NCI-H460 (cell line): ENCODE results near the gene FADS6. TPM values are rescaled to one million over a fixed set of nuclear protein-coding genes. Genes with fewer than 3 reads are reported as not detected.

Experiments
- DNase-seq: peaks from one replicate; pipeline ENCODE4 v3.0.0-alpha.2; 2016; ENCODE audit warnings: low read depth; ENCODE audit errors: extremely low read depth
- total RNA-seq: library from RNA; depleted of rRNA; stranded (reverse); fragments of >200 nt; shearing (Covaris generic); gene quantifications from 2 replicates; pipeline ENCODE4 v1.2.3, GENCODE V29; 2014; rRNA removed

Gene FADS6
- total RNA-seq, 1 experiment from 2014 or later, result not detected

DNA sequence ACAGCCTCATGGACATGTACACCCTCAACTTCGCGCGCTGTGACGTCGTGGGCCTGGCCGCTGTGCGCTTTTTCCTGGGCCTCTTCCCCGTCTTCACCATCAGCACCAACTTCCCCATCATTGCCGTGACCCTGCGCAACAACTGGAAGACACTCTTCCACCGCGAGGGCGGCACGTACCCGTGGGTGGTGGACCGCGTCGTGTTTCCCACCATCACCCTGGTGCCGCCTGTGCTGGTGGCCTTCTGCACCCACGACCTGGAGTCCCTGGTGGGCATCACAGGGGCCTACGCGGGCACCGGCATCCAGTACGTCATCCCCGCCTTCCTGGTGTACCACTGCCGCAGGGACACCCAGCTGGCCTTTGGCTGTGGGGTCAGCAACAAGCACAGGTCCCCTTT is 57.2 kb downstream of the FADS6 start:
- no peak for DNase-seq

DNA sequence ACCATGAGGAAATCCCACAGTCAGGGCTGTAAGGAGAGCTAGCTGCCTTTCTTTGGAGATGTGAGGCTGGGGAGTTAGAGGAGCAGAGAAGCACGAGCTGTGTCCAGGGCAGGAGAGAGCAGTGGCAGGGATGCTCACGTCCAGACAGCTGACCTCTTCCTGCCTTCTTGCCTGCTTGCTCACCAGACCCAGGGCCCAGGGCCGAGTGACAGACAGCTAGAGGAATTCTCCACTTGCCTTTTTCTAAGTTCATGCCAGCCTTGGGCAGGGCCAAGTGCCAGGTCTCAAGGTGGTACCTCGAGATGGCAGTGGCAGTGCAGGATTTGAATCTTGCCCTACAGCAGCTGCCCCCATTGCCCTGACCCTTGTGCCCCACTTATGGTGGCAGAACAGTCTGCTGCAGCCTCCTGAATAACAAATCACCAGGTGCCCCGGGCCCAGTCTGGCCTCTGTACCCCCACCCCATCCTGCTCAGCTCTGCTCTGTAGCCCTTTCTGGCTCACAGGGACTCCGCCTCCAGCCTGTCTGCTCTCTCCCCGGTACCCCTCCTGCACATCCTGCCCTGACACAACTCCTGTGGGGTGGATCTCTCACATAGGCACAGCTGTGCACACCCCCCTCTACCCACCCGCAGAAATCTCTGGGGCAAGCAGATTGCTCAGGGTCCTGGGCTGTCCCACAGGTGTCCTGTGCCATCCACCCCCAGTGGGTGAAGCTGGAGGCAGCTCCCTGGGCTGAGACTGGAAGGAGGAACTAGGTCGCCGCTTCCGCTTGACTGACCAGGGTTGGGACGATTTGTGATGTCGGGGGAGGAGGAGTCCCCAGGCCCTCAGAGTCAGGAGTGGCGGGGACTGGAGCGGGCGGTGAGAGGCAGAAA is 59.7 kb downstream of the FADS6 start:
- DNase-seq, result no peak

DNA sequence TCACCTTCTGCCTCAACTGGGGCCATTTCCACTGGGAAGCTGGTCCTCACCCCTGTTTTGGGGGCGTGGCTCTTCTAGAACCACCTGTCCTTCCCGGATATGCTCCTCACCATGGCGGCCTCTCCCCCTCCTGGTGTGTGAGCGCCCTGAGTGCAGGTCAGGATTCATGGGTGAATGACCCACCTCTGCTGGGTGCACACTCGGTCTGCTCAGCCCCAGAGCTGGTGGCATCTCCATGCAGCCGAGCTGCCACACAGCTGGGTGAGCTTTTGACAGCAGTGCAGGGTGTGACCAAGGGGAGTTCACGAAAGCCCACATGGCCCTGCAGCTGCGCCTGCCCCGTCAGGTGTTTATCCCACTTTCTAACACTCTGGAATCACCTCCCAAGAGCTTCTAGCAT is 61.0 kb downstream of the FADS6 start:
- DNase-seq, result no peak

DNA sequence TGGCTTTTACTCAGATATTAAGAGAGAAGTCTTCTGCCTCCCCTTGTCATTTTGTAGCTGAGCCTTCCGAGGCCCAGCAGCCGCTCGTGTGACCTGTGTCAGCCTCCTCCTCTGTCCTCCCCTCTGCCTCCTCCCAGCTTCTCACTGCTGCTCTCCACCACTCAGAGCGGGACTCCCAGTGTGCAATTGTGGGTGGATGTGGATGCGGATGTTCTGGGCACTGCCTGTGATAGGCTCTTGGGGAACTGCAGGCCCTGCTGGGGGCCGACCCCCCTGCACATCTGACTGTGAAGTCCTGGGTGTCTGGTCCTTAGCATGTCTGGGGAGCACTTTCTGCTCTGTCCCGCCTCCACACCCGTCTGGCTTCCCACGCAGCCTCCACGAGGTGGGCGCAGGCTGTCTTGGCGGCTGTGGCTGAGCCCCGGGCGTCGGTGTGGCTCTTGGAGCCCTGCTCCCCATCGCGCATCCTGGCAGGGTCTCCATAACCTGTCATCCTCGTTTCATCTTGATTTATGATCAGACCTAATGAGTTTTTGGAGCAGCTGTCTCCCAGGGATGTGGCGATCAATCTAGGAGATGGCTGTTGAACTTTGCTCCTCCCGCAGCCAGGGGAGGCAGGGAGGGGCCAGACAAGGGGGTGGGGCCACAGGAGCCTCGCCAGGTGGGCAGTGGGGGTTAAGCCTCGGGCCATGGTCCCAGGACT is 61.8 kb downstream of the FADS6 start:
- DNase-seq, result no peak

DNA sequence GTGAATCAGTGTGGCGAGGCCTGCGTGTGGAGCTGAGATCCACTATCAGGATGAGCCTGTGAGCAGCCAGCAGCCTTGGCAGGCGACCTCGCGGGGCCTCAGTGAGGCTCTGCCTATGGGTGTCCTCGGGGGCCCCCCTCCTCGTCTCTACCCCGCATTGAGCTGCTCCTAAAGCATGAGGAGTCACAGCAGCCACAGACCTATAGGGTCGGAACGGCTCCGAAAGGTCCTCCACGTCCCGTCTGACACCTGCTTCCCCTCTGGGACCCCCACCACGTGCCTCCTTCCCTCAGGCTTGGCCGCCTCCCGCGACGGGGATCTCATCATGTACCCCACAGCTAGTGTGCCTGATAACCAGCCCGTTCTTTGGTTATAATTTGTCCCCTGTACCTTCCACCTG is 62.6 kb downstream of the FADS6 start:
- no peak for DNase-seq

DNA sequence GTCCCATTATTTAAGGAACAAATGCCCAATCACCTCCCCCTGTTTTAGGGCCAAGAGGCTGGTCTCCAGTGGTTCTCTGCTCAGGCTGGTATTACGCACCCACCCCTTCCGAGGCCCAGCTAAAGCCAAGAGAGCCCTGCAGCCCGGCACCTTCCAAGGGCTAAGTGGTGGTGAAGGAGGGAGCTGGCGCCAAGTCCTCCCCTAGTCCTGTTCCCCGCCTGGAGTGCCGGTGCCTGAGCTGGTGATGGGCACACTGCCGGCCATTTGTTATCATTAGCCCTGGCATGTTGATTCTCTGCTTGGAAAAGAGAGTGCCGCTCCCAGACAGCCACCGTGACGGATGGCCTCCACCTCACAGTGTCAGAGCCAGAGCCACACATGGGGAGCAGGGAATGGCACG is 65.6 kb downstream of the FADS6 start:
- no peak for DNase-seq

Other genes starting within 250 kb of the FADS6 start
- gene CD300LF, start 180.7 kb downstream of the FADS6 start, total RNA-seq, result not detected in 2 replicates
- gene RAB37, start 156.4 kb downstream of the FADS6 start, total RNA-seq, result 0.12 and 0.17 TPM in 2 replicates
- gene NHERF1, start 145.0 kb downstream of the FADS6 start, total RNA-seq, result 21.3 and 27.3 TPM in 2 replicates
- gene NAT9, start 117.3 kb downstream of the FADS6 start, total RNA-seq, result 27.9 and 33.8 TPM in 2 replicates
- not detected in 2 replicates for gene GRIN2C, start 33.7 kb downstream of the FADS6 start, total RNA-seq
- 35.0 and 36.9 TPM in 2 replicates for gene FDXR, start 20.6 kb downstream of the FADS6 start, total RNA-seq
- gene USH1G, start 29.6 kb upstream of the FADS6 start, total RNA-seq, result not detected in 2 replicates
- gene OTOP2, start 30.6 kb upstream of the FADS6 start, total RNA-seq, result not detected in 2 replicates
- gene OTOP3, start 42.3 kb upstream of the FADS6 start, total RNA-seq, result not detected in 2 replicates
- 5.0 and 8.2 TPM in 2 replicates for gene HID1, start 79.1 kb upstream of the FADS6 start, total RNA-seq
- 15.6 and 18.0 TPM in 2 replicates for gene CDR2L, start 94.0 kb upstream of the FADS6 start, total RNA-seq
- 87.5 and 91.5 TPM in 2 replicates for gene MRPL58, start 119.0 kb upstream of the FADS6 start, total RNA-seq
- 272 and 301 TPM in 2 replicates for gene ATP5PD, start 153.3 kb upstream of the FADS6 start, total RNA-seq
- 22.9 and 28.0 TPM in 2 replicates for gene KCTD2, start 153.6 kb upstream of the FADS6 start, total RNA-seq
- gene SLC16A5, start 194.3 kb upstream of the FADS6 start, total RNA-seq, result 19.8 and 20.0 TPM in 2 replicates
- 9.1 and 14.3 TPM in 2 replicates for gene ARMC7, start 216.3 kb upstream of the FADS6 start, total RNA-seq
- 107 and 114 TPM in 2 replicates for gene NT5C, start 238.1 kb upstream of the FADS6 start, total RNA-seq